ENCODE measurements around the gene NUDCD3. TPM values are rescaled to one million over a fixed set of nuclear protein-coding genes. Genes with fewer than 3 reads are reported as not detected.

NUDCD3 gene
- total and polyA plus RNA-seq, 2 of the 8 experiments (the other 6 are each of a cell fraction or from before 2014, with no cell fraction given): 35.2 to 93.7 TPM

DNA sequence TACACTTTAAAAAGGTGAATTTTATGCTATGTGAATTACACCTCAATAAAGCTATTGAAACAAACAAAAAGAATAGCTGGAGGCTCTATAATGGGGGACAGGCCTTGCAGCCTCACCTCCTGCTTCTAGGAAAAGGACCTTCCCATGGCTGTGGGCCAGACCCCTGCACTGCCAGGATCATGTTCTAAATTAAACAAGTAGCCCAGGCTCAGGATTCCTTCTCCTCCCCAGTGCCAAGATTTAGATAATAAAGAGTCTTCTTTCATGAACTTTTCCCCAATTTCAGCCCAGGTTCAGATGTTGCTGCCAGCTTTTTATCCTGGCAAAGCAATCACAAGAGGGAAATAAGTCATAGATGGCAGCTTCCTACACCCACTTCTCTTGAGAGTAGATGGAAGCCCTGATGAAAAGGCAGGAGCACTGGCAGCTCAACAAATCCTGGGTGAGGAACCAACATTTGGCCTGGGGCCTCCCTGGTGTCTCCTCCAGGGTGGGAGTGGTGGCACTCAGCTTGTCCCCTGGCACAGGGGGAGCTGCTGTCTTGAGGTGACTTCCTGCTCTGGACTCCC, 142.8 kb downstream of the NUDCD3 start (continued):
- TF ChIP-seq POLR2AphosphoS5 (IDR thresholded peaks at IDR 0.05; ENCODE audit: low read depth, low read length): no peak
- TF ChIP-seq SUZ12 (IDR thresholded peaks at IDR 0.05; ENCODE audit: low read length): no peak
- TF ChIP-seq TAF7 (optimal IDR thresholded peaks at IDR 0.05; ENCODE audit: borderline replicate concordance, low read depth, low read length): no peak

Measured in H1 (cell line).